ENCODE results near the gene ANKRD60.

Gene ANKRD60

GRCh38 chr20:58198901-58199355 is 29.5 kb downstream of the ANKRD60 start:
- Histone ChIP-seq H3K27ac (ENCODE audit: low read length) (no peak overlapping the region), H3K4me2 (ENCODE audit: low read length) (no peak overlapping the region), H3K79me2 (ENCODE audit: low read length) (no peaks in the 10 kb centered on the region), H3K4me3 (ENCODE audit: low read length) (no peak overlapping the region), H2AFZ (ENCODE audit: low read depth, low read length) (no peak overlapping the region), H3K4me1 (ENCODE audit: low read length) (no peaks in the 10 kb centered on the region), H3K36me3 (replicated peaks; ENCODE audit: low read depth, low read length) (no peaks in the 10 kb centered on the region), H3K9me3 (ENCODE audit: insufficient read depth, low read length) (no peaks in the 10 kb centered on the region), H4K20me1 (ENCODE audit: insufficient read depth, low read length) (no peaks in the 10 kb centered on the region), H3K27me3 (ENCODE audit: low read depth, low read length) (peaks cover 29% of the 10 kb centered on the region), H3K9ac (ENCODE audit: low read length) (no peak overlapping the region)
- no peak for TF ChIP-seq CTCF (IDR thresholded peaks at IDR 0.05; ENCODE audit: low read depth, low read length)
- TF ChIP-seq EZH2phosphoT487 (IDR thresholded peaks at IDR 0.05; ENCODE audit: low read depth) = no peak

- TF ChIP-seq EZH2phosphoT487 (IDR thresholded peaks at IDR 0.05; ENCODE audit: low read depth) = no peak
- no peak for TF ChIP-seq CTCF (IDR thresholded peaks at IDR 0.05; ENCODE audit: low read depth, low read length)
- H2AFZ ChIP-seq (ENCODE audit: low read depth, low read length) = no peak overlapping the region
- no peaks in the 10 kb centered on the region for H3K4me1 ChIP-seq (ENCODE audit: low read length)
- H3K4me2 ChIP-seq (ENCODE audit: low read length) = no peak overlapping the region
- no peaks in the 10 kb centered on the region for H3K36me3 ChIP-seq (replicated peaks; ENCODE audit: low read depth, low read length)
- no peak overlapping the region for H3K27ac ChIP-seq (ENCODE audit: low read length)
- peaks cover 23% of the 10 kb centered on the region for H3K27me3 ChIP-seq (ENCODE audit: low read depth, low read length)
- H3K4me3 ChIP-seq (ENCODE audit: low read length) = no peak overlapping the region
- H3K9ac ChIP-seq (ENCODE audit: low read length) = no peak overlapping the region
- H3K79me2 ChIP-seq (ENCODE audit: low read length) = no peaks in the 10 kb centered on the region
- H3K9me3 ChIP-seq (ENCODE audit: insufficient read depth, low read length) = no peaks in the 10 kb centered on the region
- no peaks in the 10 kb centered on the region for H4K20me1 ChIP-seq (ENCODE audit: insufficient read depth, low read length)
Measured at GRCh38 chr20:58198384-58198783, 30.1 kb downstream of the ANKRD60 start.

- Histone ChIP-seq H3K9me3 (ENCODE audit: insufficient read depth, low read length) (no peaks in the 10 kb centered on the region), H3K79me2 (ENCODE audit: low read length) (no peaks in the 10 kb centered on the region), H3K9ac (ENCODE audit: low read length) (no peak overlapping the region), H3K27me3 (ENCODE audit: low read depth, low read length) (peaks cover 16% of the 10 kb centered on the region), H3K4me2 (ENCODE audit: low read length) (no peak overlapping the region), H3K4me1 (ENCODE audit: low read length) (no peaks in the 10 kb centered on the region), H4K20me1 (ENCODE audit: insufficient read depth, low read length) (no peaks in the 10 kb centered on the region), H3K27ac (ENCODE audit: low read length) (no peak overlapping the region), H3K36me3 (replicated peaks; ENCODE audit: low read depth, low read length) (no peaks in the 10 kb centered on the region), H2AFZ (ENCODE audit: low read depth, low read length) (no peak overlapping the region), H3K4me3 (ENCODE audit: low read length) (no peak overlapping the region)
- TF ChIP-seq EZH2phosphoT487 (IDR thresholded peaks at IDR 0.05; ENCODE audit: low read depth) (no peak), CTCF (IDR thresholded peaks at IDR 0.05; ENCODE audit: low read depth, low read length) (no peak)
Measured at GRCh38 chr20:58197185-58197469, 31.3 kb downstream of the ANKRD60 start.

DNA sequence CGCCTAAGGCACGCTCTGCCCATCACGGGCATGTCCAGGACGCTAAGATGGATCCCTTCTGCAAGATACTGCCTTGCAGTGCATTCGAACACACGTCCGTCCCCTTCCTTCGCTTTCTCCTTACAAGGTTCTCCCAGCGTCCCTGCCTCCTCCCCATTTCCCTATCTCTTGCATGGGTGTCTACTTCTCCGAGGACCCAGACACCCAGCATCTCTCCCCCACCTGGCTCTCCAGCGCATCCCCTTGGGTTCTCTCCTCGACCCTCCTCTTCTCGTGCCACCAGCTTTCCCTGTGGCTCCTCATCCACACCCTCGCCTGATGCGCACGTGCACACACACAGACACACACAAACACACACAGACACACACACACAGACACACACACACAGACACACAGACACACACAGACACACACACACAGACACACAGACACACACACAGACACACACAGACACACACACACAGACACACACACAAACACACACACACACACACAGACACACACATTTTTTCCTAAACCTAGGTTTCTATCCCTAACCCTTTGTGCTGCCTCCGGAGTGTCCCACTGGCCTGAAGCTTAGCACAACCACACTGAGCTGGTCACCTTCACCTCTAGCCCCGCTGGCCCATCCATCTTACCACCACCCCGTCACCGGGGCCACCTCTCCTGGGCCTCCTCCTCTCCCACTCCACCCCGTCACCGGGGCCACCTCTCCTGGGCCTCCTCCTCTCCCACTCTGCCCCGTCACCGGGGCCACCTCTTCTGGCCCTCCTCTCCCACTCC is 31.9 kb downstream of the ANKRD60 start:
- H3K4me3 ChIP-seq (ENCODE audit: low read length) = no peak overlapping the region
- H3K4me1 ChIP-seq (ENCODE audit: low read length) = no peaks in the 10 kb centered on the region
- peaks cover 13% of the 10 kb centered on the region for H3K27me3 ChIP-seq (ENCODE audit: low read depth, low read length)
- no peaks in the 10 kb centered on the region for H4K20me1 ChIP-seq (ENCODE audit: insufficient read depth, low read length)
- no peak overlapping the region for H3K9ac ChIP-seq (ENCODE audit: low read length)
- H3K36me3 ChIP-seq (replicated peaks; ENCODE audit: low read depth, low read length) = no peaks in the 10 kb centered on the region
- H3K27ac ChIP-seq (ENCODE audit: low read length) = no peak overlapping the region
- no peaks in the 10 kb centered on the region for H3K79me2 ChIP-seq (ENCODE audit: low read length)
- no peak overlapping the region for H2AFZ ChIP-seq (ENCODE audit: low read depth, low read length)
- TF ChIP-seq CTCF (IDR thresholded peaks at IDR 0.05; ENCODE audit: low read depth, low read length) (no peak), EZH2phosphoT487 (IDR thresholded peaks at IDR 0.05; ENCODE audit: low read depth) (no peak)
- H3K4me2 ChIP-seq (ENCODE audit: low read length) = no peak overlapping the region
- H3K9me3 ChIP-seq (ENCODE audit: insufficient read depth, low read length) = no peaks in the 10 kb centered on the region

Measured in OCI-LY3 (cell line).